Activated naive CD8-positive, alpha-beta T cell treated with anti-CD3 and anti-CD28 coated beads for 36 hours (primary cell): ENCODE measurements around the gene ABTB2. TPM values are rescaled to one million over a fixed set of nuclear protein-coding genes. Genes with fewer than 3 reads are reported as not detected.

Experiments used
- DNase-seq: peaks from one replicate; pipeline ENCODE4 v3.0.0; 2021
- H3K27ac Mint-ChIP-seq: one replicate; pipeline ENCODE4 v1.8.0; 2022; ENCODE audit warnings: mild to moderate bottlenecking, moderate library complexity, mixed read lengths
- H3K27me3 Mint-ChIP-seq: one replicate; pipeline ENCODE4 v1.8.0; 2022; ENCODE audit warnings: mild to moderate bottlenecking, mixed read lengths
- H3K36me3 Mint-ChIP-seq: one replicate; pipeline ENCODE4 v1.8.0; 2021; ENCODE audit warnings: mild to moderate bottlenecking, mixed read lengths
- H3K4me1 Mint-ChIP-seq: one replicate; pipeline ENCODE4 v1.8.0; 2021; ENCODE audit warnings: mixed read lengths
- H3K4me3 Mint-ChIP-seq: one replicate; pipeline ENCODE4 v1.8.0; 2022; ENCODE audit warnings: mild to moderate bottlenecking, moderate library complexity, mixed read lengths
- H3K9me3 Mint-ChIP-seq: one replicate; pipeline ENCODE4 v1.8.0; 2022; ENCODE audit warnings: mixed read lengths
- total RNA-seq, 2 experiments: library from RNA; stranded (reverse); gene quantifications; one replicate each; pipeline ENCODE4 v1.2.3, GENCODE V29; 2021

Gene ABTB2
- total RNA-seq, 2 experiments from 2014 or later: 1.4 to 1.5 TPM

DNA sequence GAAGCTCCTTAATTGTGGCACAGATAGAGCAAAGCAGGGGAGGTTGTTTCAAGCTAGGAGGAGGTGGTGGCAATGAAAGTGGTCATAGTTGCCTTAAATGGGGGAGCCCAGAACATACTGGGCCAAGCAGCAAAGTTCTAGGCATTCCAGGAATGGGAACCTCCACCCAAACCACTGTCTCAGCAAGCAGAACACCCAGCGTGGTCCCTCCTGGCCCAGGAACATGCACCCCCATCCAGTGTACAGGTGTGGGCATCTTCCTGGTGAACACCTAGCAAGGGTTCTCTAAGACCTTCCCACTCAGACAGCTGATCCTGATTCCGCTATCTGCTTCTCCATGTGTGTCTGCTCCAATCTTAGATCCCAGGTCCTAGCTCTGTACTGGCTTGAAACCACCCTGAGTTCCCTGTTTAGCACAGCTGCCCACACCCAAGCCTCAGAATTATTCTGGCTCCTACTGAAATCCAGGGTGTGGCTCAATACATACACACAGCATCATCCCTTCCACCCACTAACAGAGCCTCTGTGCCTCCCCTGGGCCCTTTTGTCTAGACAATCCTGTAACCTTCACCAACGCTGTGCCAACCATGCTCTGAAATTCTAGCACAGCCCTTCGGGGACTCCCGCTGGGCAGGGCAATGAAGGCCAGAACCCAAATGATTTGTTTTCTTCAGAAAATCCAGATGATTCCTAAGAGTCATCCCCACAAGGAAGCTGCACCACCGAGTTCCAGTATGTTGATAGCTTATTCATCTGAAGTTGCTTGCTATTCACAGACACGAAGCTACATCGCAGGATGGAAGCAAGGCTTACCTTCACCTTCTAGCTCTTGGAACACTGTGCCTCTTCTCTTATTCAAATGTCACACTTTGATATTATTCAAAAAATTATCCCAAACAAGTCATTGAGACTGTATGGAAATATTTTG, 76.6 kb downstream of the ABTB2 start:
- Mint-ChIP-seq H3K4me3 (no peak overlapping the region), H3K9me3 (no peaks in the 10 kb centered on the region), H3K4me1 (peaks cover 3% of the 10 kb centered on the region), H3K36me3 (no peaks in the 10 kb centered on the region), H3K27ac (no peak overlapping the region), H3K27me3 (no peaks in the 10 kb centered on the region)
- no peak for DNase-seq

DNA sequence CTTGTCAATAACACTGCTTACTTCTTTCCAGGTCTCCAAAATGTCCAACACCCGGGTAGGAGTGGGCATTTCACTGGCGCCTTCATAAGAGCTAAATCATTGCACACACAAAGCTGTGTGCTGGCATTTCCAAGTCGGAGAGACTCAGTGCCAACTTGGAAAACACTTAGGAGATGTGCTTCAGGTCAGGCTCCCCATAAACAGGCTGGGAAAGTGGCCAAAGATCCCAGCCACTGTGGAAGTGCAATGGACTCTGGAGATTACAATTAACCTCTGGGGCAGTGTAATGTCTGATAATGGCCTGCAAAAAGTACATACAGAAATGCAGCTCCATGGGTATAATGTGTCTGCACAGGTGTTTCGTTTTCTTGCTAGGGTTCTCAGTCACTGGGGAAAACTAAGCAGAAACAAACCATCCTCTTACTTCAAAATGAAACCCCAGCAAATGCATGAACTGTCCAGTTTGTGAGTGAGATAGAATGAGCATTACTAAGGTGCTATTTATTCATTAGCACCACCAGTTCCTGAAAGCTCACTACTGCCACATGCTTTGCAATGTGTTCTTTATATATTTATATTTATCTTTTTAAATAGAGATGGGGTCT, 79.0 kb downstream of the ABTB2 start:
- Mint-ChIP-seq H3K27me3 (no peaks in the 10 kb centered on the region), H3K27ac (no peak overlapping the region), H3K9me3 (no peaks in the 10 kb centered on the region), H3K4me1 (peaks cover 10% of the 10 kb centered on the region), H3K4me3 (no peak overlapping the region), H3K36me3 (no peaks in the 10 kb centered on the region)
- DNase-seq: no peak

DNA sequence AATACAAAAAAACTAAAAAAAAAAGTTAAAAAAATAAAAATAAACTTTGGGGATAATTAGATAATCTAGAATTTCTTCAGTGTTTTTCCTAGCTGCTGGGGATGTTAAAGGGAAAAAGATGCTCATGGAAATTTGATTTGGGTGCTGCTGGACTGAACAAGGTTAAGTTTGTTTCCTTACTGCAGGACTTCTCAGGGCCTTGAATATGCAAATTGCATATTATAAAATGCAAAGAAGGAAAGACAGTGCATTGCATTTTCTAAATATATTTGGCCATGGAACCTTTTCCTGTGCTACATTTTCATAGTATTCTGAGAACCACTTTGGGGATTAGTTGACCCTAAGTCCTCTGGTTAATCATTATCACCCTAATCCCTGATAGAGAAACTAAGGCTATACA, 79.6 kb downstream of the ABTB2 start:
- H3K4me1 Mint-ChIP-seq: peaks cover 11% of the 10 kb centered on the region
- no peaks in the 10 kb centered on the region for H3K36me3 Mint-ChIP-seq
- DNase-seq: no peak
- H3K4me3 Mint-ChIP-seq: no peak overlapping the region
- no peaks in the 10 kb centered on the region for H3K9me3 Mint-ChIP-seq
- no peaks in the 10 kb centered on the region for H3K27me3 Mint-ChIP-seq
- H3K27ac Mint-ChIP-seq: no peak overlapping the region

DNA sequence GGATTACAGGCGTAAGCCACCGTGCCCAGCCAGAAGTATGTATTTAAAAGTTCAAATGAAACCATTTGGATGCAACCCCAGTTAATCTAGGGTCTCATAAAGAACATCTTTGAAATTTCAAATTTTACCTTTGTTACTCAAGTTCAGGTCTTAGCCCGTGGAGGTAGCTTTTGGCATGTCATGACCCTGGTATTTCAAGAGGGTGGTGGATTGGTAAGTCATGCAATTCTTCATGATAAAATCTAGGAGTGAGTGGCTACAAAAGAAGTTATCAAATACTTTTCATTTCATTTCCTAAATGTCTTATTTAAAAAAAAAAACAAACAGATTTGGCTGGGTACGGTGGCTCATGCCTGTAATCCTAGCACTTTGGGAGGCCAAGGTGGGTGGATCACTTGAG, 80.6 kb downstream of the ABTB2 start:
- no peaks in the 10 kb centered on the region for H3K27me3 Mint-ChIP-seq
- no peaks in the 10 kb centered on the region for H3K9me3 Mint-ChIP-seq
- peaks cover 11% of the 10 kb centered on the region for H3K4me1 Mint-ChIP-seq
- H3K27ac Mint-ChIP-seq: no peak overlapping the region
- H3K4me3 Mint-ChIP-seq: no peak overlapping the region
- H3K36me3 Mint-ChIP-seq: no peaks in the 10 kb centered on the region
- DNase-seq: no peak

DNA sequence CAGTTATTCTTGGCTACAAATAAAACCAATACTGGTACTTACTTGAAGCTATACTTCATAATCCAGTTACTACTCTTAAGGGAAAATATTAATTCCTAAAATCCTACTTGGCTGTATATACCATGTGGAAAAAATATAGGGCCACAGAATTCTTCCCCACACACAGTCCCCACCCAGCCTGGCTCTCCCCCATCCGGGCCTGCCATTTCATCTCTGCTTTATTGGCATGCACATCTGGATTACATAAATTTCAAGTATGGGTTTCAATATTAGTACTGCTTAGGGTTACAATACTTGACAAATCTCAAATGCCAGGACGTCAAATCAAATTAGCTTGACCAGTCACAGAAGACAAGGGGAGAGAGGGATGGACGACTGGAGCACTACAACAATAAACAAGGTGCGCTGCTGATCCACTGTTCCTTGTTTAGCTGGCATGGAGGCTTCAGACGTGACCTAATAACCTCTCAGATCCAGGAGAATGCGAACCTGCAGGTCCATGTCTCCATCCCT, 81.4 kb downstream of the ABTB2 start:
- no peak overlapping the region for H3K27ac Mint-ChIP-seq
- H3K4me1 Mint-ChIP-seq: peaks cover 11% of the 10 kb centered on the region
- H3K27me3 Mint-ChIP-seq: no peaks in the 10 kb centered on the region
- no peak overlapping the region for H3K4me3 Mint-ChIP-seq
- no peaks in the 10 kb centered on the region for H3K36me3 Mint-ChIP-seq
- no peaks in the 10 kb centered on the region for H3K9me3 Mint-ChIP-seq
- DNase-seq: no peak

DNA sequence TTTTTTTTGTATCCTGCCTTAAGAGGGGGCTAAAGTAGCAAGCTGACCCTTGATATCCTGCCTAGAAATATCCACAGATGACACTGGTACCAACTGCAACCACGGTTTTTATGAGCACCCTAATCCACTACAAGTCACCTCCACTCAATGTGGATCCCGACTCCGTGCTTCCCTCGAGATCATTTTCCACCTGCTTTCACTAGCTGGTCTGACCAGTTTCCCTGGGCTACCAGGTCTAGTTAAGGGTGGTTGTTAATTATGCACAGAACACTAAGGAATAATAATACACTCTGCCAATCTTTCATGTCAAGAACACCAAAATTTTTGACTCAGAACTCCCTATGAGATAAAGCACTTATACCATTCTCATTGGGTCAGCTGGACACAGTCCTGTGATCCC, 82.3 kb downstream of the ABTB2 start:
- H3K27ac Mint-ChIP-seq: no peak overlapping the region
- peaks cover 11% of the 10 kb centered on the region for H3K4me1 Mint-ChIP-seq
- no peaks in the 10 kb centered on the region for H3K27me3 Mint-ChIP-seq
- no peak overlapping the region for H3K4me3 Mint-ChIP-seq
- no peaks in the 10 kb centered on the region for H3K36me3 Mint-ChIP-seq
- no peak for DNase-seq
- no peaks in the 10 kb centered on the region for H3K9me3 Mint-ChIP-seq

DNA sequence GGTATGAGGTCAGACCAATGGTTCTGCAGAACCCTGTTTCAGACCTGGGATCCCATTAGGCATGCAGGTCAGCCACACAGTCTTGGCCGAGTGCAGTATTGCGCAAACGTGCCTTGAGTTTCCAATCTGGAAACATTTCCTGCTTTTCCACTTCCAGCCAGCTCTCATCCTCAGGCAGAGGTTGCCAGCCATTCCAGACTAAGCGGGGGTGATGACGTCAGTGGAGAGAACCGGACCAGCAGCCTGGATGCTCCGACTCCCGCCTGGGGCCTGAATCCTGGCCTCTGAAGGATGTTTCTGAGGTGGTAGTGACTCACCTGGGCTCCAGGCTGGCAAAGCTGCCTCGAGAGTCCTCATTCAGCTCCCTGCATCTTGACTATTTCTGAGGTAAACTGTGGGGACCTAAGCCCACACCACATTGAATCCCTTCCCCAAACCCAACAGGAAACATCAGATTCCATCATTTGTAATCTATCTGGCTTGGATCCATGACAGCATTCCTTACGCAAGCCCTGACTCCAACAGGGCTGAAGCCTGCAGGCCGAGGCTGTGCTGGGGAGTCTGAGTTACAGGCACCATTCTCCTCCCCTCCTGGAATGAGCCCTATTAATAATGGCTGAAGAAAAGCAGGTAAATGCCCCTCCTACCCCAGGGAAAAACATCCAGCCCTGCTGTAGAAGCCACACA, 83.0 kb downstream of the ABTB2 start:
- no peak for DNase-seq
- Mint-ChIP-seq H3K4me3 (no peak overlapping the region), H3K27me3 (no peaks in the 10 kb centered on the region), H3K36me3 (no peaks in the 10 kb centered on the region), H3K27ac (no peak overlapping the region), H3K4me1 (peaks cover 14% of the 10 kb centered on the region), H3K9me3 (no peaks in the 10 kb centered on the region)

DNA sequence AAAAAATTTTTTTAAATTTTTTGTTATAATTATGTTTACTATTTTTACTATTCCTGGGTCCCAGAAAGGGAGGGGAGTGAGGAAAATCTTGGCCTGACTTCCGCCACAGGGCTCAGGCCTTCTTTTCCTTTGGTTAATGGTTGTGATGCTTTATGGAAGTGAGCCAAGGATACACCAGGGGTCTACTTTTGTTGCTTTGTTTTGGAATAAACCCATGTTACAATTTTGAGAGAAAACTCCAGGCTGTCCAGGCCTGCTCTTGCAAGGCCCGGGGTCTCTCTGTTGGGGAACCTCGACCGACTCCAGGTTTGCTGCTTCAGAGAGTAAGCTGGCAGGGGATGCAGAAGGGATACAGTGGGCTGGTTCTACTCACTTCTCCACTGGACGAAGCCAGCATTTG, 84.7 kb downstream of the ABTB2 start:
- H3K27ac Mint-ChIP-seq: no peak overlapping the region
- no peak overlapping the region for H3K4me3 Mint-ChIP-seq
- peaks cover 14% of the 10 kb centered on the region for H3K4me1 Mint-ChIP-seq
- DNase-seq: no peak
- H3K36me3 Mint-ChIP-seq: no peaks in the 10 kb centered on the region
- no peaks in the 10 kb centered on the region for H3K27me3 Mint-ChIP-seq
- no peaks in the 10 kb centered on the region for H3K9me3 Mint-ChIP-seq

DNA sequence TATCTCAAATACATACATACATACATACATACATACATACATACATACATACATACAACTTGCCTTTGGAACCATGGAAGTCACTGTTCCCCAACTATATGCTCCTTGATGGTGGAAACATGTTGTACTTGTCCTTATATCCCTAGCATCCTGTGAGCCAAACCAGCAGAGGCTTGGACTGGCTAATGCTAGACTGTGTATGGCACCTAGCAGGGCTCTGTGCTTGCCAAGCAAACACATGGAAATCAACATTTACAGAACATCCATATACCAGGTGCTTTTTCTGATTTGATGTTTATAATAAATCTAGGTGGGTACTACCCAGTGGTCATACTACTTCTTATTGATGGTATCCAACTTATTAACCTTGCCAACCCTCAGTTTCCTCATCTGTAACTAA, 86.1 kb downstream of the ABTB2 start:
- H3K27ac Mint-ChIP-seq: no peak overlapping the region
- peaks cover 14% of the 10 kb centered on the region for H3K4me1 Mint-ChIP-seq
- H3K4me3 Mint-ChIP-seq: no peak overlapping the region
- no peaks in the 10 kb centered on the region for H3K36me3 Mint-ChIP-seq
- no peak for DNase-seq
- no peaks in the 10 kb centered on the region for H3K27me3 Mint-ChIP-seq
- no peaks in the 10 kb centered on the region for H3K9me3 Mint-ChIP-seq

DNA sequence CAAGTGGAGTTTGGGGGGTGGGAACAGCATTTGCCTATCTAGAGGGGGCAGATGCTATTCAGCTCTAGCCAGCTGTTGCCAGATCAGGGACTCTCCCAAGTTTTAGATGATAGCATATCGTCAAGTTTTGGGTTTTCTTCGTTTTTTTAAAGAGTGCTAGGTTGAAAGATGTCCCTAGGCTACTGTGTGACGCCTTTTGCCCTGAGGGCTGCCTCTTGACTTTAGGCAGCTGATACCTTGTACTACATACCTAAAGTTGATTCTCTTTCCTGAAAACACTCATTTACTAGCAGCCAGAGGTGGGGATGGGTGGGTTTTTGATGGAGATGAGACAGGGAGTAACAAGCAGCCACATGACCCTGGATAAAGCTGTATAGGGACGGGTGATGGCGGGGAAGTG, 87.1 kb downstream of the ABTB2 start:
- Mint-ChIP-seq H3K4me3 (no peak overlapping the region), H3K4me1 (peaks cover 13% of the 10 kb centered on the region)

DNA sequence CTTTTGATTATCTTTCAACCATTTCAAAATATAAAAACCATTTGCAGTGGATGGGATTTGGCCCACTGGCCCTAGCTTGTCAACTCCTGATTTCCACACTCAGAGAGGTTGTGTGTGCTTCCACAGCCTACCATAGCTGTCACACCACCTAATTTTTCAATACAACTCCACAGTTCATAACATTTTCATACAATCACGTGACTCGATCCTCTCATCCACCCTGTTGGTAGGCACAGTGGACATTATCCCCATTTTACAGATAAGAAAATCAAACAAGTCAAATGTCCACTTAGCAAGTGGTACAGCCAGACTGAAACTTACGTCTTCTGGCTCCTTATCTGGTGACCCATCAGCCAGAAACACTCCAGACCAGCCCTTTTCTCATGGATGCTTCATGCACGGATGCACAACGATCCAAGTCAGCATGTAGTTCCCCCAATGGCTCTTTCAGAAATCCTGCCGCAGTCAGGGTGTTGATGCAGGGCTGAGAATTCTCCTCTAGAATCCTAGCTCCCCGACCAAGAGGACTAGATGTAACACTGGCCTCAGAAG, 88.0 kb downstream of the ABTB2 start:
- Mint-ChIP-seq H3K4me3 (no peak overlapping the region), H3K27ac (no peak overlapping the region), H3K9me3 (no peaks in the 10 kb centered on the region), H3K27me3 (no peaks in the 10 kb centered on the region), H3K36me3 (no peaks in the 10 kb centered on the region), H3K4me1 (peaks cover 10% of the 10 kb centered on the region)
- no peak for DNase-seq

More for the DNA sequence above, 87.1 kb downstream of the ABTB2 start:
- DNase-seq: no peak
- Mint-ChIP-seq H3K36me3 (no peaks in the 10 kb centered on the region), H3K27ac (no peak overlapping the region), H3K27me3 (no peaks in the 10 kb centered on the region), H3K9me3 (no peaks in the 10 kb centered on the region)

DNA sequence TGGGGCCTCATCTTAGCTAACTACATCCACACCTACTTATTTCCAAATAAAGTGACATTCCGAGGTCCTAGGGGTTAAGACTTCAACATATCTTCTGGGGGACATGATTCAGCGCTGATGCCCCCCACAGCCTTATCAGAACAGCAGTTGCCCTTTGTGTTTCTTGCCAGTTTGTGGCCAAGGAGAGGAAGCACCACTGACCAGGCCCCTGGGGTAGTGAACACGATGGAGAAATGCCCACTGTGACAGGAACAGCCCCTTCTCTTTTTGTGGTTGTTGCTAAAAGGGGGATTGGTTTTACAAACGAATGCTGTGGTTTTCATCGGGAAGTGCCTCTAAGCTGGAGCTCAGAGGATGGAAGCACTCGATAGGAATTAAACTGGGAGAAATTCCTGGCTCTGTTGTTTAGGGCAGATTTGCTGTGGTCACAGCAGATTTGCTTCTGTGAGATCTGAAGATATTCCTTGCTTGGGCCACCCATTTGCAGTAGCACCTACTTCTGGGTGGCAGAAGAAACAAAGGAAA, 88.8 kb downstream of the ABTB2 start:
- Mint-ChIP-seq H3K9me3 (no peaks in the 10 kb centered on the region), H3K27me3 (no peaks in the 10 kb centered on the region)

DNA sequence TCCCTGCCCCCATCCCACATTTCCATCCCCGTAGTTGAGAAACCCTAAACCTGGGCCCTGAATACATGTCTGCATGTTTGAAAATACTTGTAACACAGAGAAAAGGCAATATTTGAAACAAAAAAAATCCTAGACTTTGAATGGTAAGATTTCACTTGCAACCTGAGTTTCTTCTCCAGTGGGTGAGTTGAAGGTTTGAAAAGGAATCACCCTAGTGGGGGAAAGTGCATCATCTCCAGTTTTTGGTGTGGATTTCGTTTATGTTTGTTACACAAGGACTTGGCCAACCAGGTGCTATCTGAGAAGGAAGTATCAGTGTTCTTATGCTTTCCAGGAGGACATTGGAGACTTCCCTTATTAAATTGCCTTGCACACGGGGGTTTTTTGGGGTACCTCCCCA, 90.4 kb downstream of the ABTB2 start:
- no peaks in the 10 kb centered on the region for H3K27me3 Mint-ChIP-seq
- no peak for DNase-seq
- H3K36me3 Mint-ChIP-seq: no peaks in the 10 kb centered on the region
- H3K9me3 Mint-ChIP-seq: no peaks in the 10 kb centered on the region
- peaks cover 8% of the 10 kb centered on the region for H3K4me1 Mint-ChIP-seq
- H3K27ac Mint-ChIP-seq: no peak overlapping the region
- H3K4me3 Mint-ChIP-seq: no peak overlapping the region

More for the DNA sequence above, 88.8 kb downstream of the ABTB2 start:
- Mint-ChIP-seq H3K4me1 (peaks cover 10% of the 10 kb centered on the region), H3K36me3 (no peaks in the 10 kb centered on the region), H3K27ac (no peak overlapping the region), H3K4me3 (no peak overlapping the region)
- DNase-seq: no peak

DNA sequence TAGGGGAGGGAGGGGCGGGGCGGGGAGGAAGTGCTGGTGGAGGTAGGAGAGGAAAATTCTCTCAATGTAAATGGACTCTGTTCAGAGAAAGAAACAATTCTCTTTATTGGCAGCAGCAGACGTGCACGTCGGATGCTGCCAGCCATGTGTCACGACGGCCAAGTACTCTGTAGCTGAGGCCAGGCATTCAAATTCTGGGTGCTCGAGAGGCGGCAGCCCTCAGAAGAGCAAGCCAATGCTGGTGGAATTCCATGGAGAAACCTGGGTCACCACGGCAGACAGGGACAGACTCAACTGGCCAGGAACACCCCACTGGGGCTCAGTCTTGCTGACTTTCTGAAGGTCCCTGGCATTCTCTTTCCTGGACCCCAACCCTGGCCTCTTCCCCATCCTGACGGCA, 90.8 kb downstream of the ABTB2 start:
- Mint-ChIP-seq H3K4me3 (no peak overlapping the region), H3K9me3 (no peaks in the 10 kb centered on the region), H3K27me3 (no peaks in the 10 kb centered on the region), H3K36me3 (no peaks in the 10 kb centered on the region), H3K4me1 (peaks cover 8% of the 10 kb centered on the region), H3K27ac (no peak overlapping the region)
- no peak for DNase-seq
